ENCODE measurements around the gene MORF4L1. TPM values are rescaled to one million over a fixed set of nuclear protein-coding genes. Genes with fewer than 3 reads are reported as not detected.
"Not testable (repeated sequence)": the region's sequence is repeated elsewhere in the genome, so short reads cannot be mapped to it uniquely, and the experiment has no call there.

The MORF4L1 gene
- total RNA-seq, 1 experiment from 2014 or later: 272 TPM

GRCh38 chr15:78900819-78901533 lies 28.3 kb downstream of the MORF4L1 start:
- not testable (repeated sequence) for DNase-seq (ENCODE audit: low read depth)

- DNase-seq (ENCODE audit: low read depth): not testable (repeated sequence)
Observed at GRCh38 chr15:78902281-78903032, 29.8 kb downstream of the MORF4L1 start.

DNA sequence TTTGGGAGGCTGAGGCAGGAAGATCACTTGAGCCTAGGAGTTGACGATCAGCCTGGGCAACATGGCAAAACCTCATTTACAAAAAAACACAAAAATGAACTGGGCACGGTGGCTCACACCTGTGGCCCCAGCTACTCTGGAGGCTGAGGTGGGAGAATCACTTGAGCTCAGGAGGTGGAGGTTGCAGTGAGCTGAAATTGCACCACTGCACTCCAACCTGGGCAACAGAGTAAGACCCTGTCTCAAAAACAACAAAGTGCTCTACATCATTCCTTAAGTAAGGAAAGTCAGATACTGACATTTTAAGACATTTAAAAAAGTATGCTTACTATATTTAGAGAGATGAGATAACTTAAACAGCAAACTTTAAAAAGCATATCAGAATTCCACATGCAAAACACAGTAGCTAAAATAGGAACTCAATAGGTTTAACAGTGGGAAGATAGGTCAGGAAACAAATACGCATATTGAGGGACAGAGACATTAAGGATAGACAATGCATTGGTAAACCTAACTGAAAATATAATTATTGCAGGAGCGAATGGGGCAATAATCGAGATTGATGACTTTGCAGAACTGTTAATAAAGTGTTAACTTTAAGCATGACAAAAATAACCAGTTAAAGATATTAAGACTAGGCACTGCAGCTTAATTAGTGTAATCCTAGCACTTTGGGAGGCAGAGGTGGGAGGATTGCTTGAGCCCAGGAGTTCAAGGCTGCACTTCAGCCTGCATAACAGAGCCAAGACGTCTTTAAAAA lies 32.1 kb downstream of the MORF4L1 start:
- DNase-seq (ENCODE audit: low read depth): no peak

DNA sequence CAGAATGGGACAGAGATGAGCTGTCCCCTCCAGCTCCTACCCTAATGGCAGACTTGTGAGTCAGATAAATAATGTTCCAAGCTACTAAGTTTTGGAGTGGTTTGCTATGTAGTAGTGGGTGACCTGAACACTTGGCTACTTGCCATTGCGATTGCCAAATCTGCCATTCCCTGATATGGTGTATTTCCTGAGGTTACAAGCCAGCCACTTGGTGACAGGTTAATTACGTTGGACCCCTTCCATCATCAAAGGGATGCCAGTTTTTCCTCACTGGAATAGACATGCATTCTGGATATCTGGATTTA lies 33.6 kb downstream of the MORF4L1 start:
- DNase-seq (ENCODE audit: low read depth): peak; percentile 85

- DNase-seq (ENCODE audit: low read depth): no peak
Observed at GRCh38 chr15:78907577-78907976, 34.9 kb downstream of the MORF4L1 start.

DNA sequence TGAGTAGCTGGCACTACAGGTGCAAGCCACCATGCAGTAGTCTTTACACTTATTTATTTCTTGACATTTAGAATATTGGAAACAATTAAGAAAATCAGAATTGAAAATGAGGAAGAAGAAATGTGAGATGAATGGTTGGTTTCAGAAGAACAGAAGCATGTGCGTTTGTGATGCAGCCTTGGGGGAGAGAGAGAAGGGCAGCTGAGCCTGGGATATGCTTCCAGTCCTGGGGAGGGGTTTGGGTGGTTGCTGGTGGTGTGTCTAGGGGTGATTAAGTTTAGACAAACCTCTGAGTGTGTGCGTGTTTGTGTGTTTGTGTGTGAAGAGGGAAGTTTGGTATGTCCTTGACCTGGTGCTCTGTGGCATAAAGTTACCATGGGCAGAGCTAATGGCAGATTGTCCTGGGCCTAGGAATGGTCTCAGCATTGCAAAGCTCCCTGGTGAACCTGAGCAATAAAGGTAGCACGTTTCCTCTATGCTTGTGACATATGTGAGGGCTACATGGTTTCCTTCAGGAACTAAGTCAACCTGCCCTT lies 36.5 kb downstream of the MORF4L1 start:
- no peak for DNase-seq (ENCODE audit: low read depth)

- peak; percentile 36 for DNase-seq (ENCODE audit: low read depth)
Observed at GRCh38 chr15:78909791-78910228, 37.1 kb downstream of the MORF4L1 start.

DNA sequence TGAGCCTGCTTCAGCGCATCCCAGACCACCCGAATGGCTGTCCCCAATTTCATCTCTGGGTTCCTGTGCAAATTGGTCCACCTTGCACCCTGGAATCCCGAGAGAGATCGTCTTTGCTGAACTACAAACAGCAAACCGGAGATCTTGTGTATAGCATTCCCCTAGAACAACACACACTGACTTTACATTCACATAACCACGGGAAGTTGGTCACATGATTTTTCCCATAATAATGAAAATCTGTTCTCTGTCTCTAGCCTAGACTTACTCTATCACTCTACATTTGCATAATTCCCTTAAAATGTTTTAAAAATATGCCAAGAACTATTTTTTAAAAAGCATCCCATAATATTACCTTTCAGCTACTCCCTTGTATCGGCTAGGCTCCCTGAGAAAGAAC lies 37.6 kb downstream of the MORF4L1 start:
- DNase-seq (ENCODE audit: low read depth): no peak

GRCh38 chr15:78912316-78912715 lies 39.6 kb downstream of the MORF4L1 start:
- no peak for DNase-seq (ENCODE audit: low read depth)

- no peak for DNase-seq (ENCODE audit: low read depth)
Observed at GRCh38 chr15:78913012-78913411, 40.3 kb downstream of the MORF4L1 start.

GRCh38 chr15:78914027-78914764 lies 41.5 kb downstream of the MORF4L1 start:
- DNase-seq (ENCODE audit: low read depth): no peak

DNA sequence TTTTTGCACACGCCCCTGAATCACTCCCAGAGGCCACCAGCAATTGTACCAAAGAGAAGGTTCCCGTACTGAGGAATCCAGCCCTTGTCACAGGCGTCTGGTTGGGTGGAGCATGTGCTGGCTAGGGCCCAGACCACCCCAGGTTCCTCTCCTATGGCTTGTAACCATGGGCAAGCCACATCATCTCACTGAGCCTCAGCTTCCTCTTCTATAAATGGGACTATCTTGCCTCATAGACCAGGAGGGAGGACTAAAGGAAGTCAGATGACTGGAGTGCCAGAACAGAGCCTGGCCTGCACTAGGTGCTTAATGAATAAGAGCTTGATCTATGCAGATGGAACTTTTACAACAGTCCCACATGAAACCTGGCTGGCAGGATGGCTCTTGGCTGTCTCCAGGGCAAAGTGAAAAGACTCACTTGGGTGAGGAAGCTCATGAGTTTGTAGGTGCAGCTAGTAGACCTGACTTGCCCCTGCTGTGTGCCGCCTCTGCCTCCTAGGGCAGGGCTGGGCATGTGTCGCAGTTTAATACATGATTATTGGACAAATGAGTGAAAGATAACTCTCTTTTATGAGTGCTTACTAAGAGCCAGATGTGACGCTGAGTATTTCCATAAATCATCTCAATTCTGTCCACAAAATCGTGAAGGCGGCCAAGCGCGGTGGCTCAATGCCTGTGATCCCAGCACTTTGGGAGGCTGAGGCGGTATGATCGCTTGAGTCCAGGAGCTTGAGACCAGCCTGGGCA lies 42.8 kb downstream of the MORF4L1 start:
- DNase-seq (ENCODE audit: low read depth): no peak

- DNase-seq (ENCODE audit: low read depth): no peak
Observed at GRCh38 chr15:78916088-78916487, 43.4 kb downstream of the MORF4L1 start.

DNA sequence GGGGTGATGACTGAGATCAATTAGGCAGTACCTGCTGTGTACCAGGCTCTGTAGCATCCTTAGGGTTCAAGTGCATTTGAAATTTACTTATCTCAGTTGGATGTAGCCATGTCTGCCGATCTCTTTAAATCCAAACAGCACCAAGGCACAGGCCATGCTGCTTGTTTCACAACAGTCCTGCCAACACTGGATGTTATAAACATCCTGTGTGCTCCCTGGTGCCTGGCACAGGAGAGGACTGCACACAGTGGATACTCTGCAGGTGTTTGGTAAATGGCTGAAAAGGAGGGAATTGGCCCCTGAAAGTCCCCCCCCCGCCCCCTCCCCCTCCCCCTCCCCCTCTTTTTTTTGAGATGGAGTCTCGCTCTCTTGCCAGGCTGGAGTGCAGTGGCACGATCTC lies 45.2 kb downstream of the MORF4L1 start:
- DNase-seq (ENCODE audit: low read depth): no peak

DNA sequence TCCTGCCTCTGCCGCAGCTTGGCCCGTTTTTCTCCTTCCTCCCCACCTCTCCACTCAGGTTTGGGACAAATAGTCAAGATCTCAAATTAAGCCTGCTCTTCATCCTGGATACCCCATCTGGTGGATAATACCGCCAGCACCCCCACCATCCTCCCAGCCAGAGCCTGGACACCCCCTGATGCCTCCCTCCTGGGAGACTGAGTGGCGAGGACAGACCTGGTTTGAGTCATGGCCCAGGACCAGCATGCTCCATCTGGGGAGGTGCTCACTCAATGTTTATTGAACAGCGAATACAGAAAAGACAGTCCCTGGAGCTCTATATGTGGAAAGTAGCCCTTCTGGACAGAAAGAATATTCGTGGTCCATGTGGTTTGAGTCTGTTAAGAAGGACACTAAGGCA lies 48.8 kb downstream of the MORF4L1 start:
- no peak for DNase-seq (ENCODE audit: low read depth)

GRCh38 chr15:78921940-78922339 lies 49.2 kb downstream of the MORF4L1 start:
- DNase-seq (ENCODE audit: low read depth): no peak

- no peak for DNase-seq (ENCODE audit: low read depth)
Observed at GRCh38 chr15:78922527-78922926, 49.8 kb downstream of the MORF4L1 start.

- no peak for DNase-seq (ENCODE audit: low read depth)
Observed at GRCh38 chr15:78923015-78923414, 50.3 kb downstream of the MORF4L1 start.

DNA sequence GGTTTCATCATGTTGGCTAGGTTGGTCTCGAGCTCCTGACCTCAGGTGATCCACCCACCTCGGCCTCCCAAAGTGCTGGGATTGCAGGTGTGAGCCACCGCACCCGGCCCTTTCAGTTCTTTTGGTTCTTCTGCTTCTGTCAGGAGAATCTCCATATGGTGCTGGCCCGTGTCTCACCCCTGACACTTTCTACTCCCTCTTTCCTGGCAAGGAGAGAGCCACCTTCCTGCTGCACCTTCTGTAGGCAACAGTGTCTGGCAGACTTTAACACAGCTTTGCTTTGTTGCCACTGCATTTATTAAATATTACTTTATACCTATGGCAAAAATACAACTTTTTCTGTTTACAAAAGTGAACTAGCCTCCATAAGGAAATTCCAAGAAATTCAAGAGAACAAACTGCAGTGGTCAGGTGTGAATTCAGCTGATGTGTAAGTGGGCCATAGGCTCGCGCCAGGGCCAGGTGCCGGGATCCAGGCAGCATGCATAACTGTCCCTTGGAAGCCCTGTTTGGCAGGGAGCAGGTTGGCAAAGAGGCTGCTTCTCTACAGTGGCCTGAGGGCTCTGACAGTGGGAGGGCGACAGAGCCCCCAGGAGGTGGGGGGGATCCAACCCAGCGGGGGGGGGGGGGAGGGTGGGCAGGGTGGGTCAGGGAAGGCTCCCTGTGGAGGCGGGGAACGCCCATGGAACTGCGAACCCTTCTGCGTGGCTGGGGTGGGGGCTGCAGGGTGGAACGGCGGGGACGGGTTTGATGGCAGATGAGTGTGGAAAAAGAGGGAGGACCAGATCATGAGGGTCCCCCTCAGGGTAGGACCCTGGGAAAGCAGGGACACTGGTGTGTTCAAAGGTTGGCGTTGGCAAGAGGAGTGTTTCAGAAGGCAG lies 51.0 kb downstream of the MORF4L1 start:
- no peak for DNase-seq (ENCODE audit: low read depth)

DNA sequence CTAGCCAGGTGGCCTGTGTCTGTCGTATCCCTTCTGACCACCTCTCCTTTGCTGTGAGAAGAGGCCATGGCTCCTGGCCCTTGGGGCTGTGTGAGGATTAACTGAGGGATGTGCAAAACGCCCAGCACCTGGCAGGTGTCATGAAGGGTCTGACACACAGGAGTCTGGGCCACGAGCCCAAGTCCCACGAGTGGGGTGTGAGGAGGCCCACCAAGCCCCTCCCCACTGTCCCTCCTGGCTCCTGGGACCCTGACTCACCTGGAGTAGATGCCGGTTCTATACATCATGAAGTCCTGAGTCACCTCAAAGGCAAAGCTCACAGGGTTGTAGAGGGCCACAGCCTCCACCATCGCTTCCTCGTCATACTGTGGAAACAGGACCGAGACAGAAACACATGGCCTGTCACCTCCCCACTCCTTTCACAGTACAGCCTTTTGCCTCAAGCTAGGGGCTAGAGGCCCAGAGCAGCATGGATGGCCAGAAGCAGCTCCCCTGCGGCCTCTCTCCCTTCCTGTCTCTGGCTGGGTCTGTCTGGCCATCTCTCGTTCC lies 52.5 kb downstream of the MORF4L1 start:
- no peak for DNase-seq (ENCODE audit: low read depth)
